Chondrocyte (in vitro differentiated cells): ENCODE measurements around the gene SIL1. TPM values are rescaled to one million over a fixed set of nuclear protein-coding genes. Genes with fewer than 3 reads are reported as not detected.

Source experiments
- DNase-seq: peaks from one replicate; pipeline ENCODE4 v3.0.0; 2021; ENCODE audit warnings: mixed read lengths, low spot score
- H3K27ac Mint-ChIP-seq: one replicate; pipeline ENCODE4 v1.8.0; 2021; ENCODE audit warnings: mild to moderate bottlenecking, moderate library complexity, mixed read lengths; ENCODE audit not compliant: unreplicated experiment
- H3K27me3 Mint-ChIP-seq: 2 replicates; pipeline ENCODE4 v1.8.0; 2021; ENCODE audit warnings: low read depth, mixed read lengths
- H3K36me3 Mint-ChIP-seq: 2 replicates; pipeline ENCODE4 v1.8.0; 2021; ENCODE audit warnings: low read depth, mixed read lengths
- H3K4me1 Mint-ChIP-seq: 2 replicates; pipeline ENCODE4 v1.8.0; 2021; ENCODE audit warnings: low read depth, mild to moderate bottlenecking, mixed read lengths
- H3K4me3 Mint-ChIP-seq: one replicate; pipeline ENCODE4 v1.8.0; 2021; ENCODE audit warnings: mild to moderate bottlenecking, moderate library complexity, mixed read lengths; ENCODE audit not compliant: unreplicated experiment
- H3K9me3 Mint-ChIP-seq: 2 replicates; pipeline ENCODE4 v1.8.0; 2021; ENCODE audit warnings: low read depth, mixed read lengths
- total RNA-seq: library from RNA; stranded (reverse); gene quantifications from 3 replicates; pipeline ENCODE4 v1.2.1, GENCODE V29; 2021
- TF ChIP-seq, protein P1 (sequence below): fragments of 200-600 bp; sonication (generic); IDR thresholded peaks from 2 replicates; pipeline ENCODE4 v1.5.0; 2021; ENCODE audit warnings: antibody characterized with exemption, mild to moderate bottlenecking, moderate library complexity

The SIL1 gene
- total RNA-seq, 1 donor from 2014 or later, result 71.1 TPM

DNA sequence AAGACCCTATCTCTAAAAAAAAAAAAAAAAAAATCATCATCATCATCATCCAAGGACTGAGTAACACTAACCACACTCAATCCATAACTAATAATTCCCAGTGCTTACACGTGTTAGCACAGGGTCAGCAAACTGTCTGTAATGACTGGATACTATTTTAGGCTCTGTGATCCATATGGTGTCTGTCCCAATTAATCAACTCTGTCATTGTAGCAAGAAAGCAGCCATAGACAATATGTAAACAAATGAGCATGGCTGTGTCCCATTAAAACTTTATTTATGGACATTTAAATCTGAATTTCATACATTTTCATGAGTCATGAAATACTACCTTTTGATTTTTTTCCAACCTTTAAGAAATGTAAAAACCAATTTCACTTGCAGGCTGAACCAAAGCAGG, 148.4 kb downstream of the SIL1 start:
- Mint-ChIP-seq H3K9me3 (no peaks in the 10 kb centered on the region), H3K4me3 (no peak overlapping the region), H3K27me3 (no peaks in the 10 kb centered on the region), H3K4me1 (peaks cover 12% of the 10 kb centered on the region), H3K36me3 (peaks cover 2% of the 10 kb centered on the region), H3K27ac (no peak overlapping the region)
- DNase-seq, result no peak
- TF ChIP-seq, protein P1, sequence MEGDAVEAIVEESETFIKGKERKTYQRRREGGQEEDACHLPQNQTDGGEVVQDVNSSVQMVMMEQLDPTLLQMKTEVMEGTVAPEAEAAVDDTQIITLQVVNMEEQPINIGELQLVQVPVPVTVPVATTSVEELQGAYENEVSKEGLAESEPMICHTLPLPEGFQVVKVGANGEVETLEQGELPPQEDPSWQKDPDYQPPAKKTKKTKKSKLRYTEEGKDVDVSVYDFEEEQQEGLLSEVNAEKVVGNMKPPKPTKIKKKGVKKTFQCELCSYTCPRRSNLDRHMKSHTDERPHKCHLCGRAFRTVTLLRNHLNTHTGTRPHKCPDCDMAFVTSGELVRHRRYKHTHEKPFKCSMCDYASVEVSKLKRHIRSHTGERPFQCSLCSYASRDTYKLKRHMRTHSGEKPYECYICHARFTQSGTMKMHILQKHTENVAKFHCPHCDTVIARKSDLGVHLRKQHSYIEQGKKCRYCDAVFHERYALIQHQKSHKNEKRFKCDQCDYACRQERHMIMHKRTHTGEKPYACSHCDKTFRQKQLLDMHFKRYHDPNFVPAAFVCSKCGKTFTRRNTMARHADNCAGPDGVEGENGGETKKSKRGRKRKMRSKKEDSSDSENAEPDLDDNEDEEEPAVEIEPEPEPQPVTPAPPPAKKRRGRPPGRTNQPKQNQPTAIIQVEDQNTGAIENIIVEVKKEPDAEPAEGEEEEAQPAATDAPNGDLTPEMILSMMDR, result no peak

DNA sequence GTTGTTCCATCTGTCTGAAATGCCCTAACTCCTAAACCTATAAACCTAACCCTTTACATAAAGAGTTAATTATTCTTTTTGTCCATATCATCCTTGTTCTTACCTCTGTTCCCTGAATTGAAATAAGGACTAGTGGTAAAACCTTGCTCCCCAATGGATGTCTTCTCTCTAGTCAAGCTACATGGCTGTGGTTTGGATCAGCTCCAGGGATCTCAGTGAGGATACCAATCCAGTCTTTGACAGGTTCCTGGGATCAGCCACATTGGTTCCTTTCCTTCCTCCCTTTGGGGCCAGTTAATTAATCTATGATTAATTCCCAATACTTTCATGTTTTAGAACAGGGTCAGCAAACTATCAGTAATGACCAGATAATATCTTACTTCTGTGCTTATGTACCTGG, 151.6 kb downstream of the SIL1 start:
- TF ChIP-seq, protein P1, result no peak
- Mint-ChIP-seq H3K27ac (no peak overlapping the region), H3K36me3 (peaks cover 2% of the 10 kb centered on the region), H3K4me1 (peaks cover 6% of the 10 kb centered on the region), H3K9me3 (no peaks in the 10 kb centered on the region), H3K27me3 (no peaks in the 10 kb centered on the region), H3K4me3 (no peak overlapping the region)
- DNase-seq, result no peak

DNA sequence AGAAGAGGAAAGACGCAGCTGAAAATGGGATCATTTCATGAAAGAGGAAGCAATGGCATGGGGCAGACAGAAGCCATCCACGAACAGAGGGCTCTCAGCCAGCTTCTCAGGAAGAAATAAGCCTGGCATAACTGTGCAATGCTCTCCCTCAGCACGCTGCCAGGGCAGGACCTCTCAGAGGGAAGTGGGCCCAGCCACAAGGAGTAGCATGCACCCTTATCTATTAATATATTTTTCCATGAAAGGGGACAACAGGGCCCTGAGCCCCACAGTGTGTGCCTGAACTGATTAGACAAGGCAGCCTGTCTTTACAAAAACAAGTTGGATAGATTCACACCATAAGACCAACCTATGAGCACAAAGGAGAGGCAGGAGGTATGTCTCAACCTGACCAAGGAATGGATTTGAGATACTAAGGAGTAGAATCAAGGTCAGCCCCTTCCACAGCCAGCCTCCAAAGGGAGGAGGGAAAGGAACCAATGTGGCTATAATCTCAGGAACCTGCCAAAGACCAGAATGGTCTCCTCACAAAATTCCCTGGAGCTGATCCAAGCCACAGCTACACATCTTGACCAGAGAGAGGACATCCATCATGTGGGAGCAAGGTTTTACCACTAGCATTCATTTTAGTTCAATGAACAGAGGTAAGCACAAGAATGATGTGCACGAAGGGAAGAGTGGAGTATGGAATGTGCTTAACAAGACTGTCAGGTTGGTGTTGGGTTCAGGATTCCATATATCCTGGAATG, 154.8 kb downstream of the SIL1 start:
- Mint-ChIP-seq H3K27me3 (no peaks in the 10 kb centered on the region), H3K9me3 (no peaks in the 10 kb centered on the region), H3K4me1 (no peaks in the 10 kb centered on the region), H3K27ac (no peak overlapping the region), H3K4me3 (no peak overlapping the region), H3K36me3 (no peaks in the 10 kb centered on the region)
- DNase-seq, result no peak
- TF ChIP-seq, protein P1, result no peak

DNA sequence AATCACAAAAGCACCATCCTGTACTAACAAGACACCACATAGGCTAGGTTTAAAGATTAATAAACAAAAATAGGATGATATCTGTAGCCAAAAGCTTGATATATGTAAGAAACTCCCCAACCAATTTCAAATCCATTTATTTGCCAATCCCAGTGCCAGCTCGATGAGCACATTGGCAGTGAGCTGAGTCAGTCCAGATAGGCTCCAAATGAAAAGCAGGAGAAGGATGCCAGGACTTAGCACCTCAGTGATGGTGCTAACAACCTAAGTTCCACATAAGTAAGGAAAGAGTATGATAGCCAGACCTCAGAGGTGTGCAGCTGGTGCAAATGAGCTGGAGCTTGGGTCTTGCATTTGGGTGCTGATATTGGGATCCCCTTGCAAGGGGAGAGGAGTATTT, 158.1 kb downstream of the SIL1 start:
- peaks cover 9% of the 10 kb centered on the region for H3K36me3 Mint-ChIP-seq
- no peak overlapping the region for H3K4me3 Mint-ChIP-seq
- no peak overlapping the region for H3K27ac Mint-ChIP-seq
- TF ChIP-seq, protein P1, result no peak
- no peak for DNase-seq
- peaks cover 18% of the 10 kb centered on the region for H3K9me3 Mint-ChIP-seq
- H3K27me3 Mint-ChIP-seq, result no peaks in the 10 kb centered on the region
- H3K4me1 Mint-ChIP-seq, result peaks cover 6% of the 10 kb centered on the region

DNA sequence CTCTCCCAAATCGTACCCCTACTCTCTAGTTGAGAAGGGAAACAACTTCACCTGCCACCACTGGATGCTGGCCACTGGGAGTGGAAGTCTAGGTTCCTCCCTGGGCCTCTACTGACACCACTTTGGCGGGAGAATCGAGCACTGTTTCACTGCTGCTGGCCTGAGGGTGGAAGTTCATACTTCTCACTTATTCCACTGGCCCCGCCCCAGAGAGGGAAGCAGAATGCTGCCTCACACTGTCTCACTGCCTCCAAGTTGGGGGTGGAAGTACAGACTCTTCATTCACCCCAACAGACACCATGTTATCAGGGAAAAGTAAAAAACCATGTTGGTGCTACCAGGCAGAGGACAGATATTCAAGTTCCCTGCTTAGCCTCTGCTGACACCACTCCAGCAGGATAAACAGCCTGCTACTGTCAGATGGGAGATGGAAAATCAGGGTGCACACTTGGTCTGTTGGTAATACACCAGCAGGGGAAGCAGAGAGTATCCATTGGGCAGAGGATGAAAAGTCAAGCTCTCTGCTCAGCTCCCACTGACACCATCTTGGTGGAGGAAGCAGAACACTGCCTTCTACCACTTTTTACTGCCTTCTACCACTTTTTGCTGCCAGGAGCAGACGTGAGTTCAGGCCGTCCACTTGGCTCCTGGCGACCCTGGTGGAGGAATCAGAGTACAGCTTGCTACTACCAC, 159.4 kb downstream of the SIL1 start:
- H3K36me3 Mint-ChIP-seq, result peaks cover 9% of the 10 kb centered on the region
- H3K4me1 Mint-ChIP-seq, result peaks cover 6% of the 10 kb centered on the region
- H3K4me3 Mint-ChIP-seq, result no peak overlapping the region
- DNase-seq, result no peak
- TF ChIP-seq, protein P1, result peak; percentile 32
- H3K9me3 Mint-ChIP-seq, result peaks cover 18% of the 10 kb centered on the region
- no peaks in the 10 kb centered on the region for H3K27me3 Mint-ChIP-seq
- H3K27ac Mint-ChIP-seq, result no peak overlapping the region
